ENCODE measurements around the gene NCAM1.

Gene NCAM1

DNA sequence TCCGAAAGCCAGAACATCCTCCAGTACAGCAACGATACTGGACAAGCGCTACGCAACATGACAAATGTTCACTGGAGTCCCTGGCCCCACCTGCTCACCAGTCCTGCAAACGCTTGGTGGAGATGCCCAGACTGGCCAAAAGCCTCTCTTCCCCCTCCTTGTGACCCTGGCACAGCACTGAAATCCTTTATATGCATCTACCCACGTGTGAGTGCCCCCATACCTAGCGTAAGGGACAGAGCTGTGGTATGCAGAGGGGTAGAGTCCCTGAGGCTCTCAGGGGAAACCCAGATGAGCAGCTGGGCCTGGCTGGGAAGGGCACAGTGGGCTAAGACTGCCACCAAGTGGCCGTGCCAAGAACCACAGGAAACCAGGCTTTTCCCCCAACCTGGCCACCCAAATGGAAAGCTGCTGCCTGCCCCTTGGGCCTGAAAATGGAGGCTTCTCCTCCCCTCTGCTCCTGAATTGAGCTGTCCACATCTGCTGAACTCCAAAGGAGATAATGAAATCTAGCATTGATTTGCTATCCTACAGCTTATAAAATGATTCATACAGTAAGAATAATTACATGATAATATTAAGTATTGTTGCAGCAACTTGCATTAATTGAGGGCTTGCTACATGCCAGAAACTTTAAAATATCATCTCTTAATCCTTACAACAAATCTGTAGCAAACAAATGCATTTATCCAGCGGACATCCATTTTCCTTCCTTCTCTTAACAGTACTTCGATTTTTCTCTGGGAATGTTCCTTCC is 328.4 kb downstream of the NCAM1 start:
- H3K4me1 ChIP-seq (ENCODE audit: control insufficient read depth, insufficient read depth, low read depth, low read length): no peaks in the 10 kb centered on the region
- no peak overlapping the region for H3K23ac ChIP-seq (ENCODE audit: low read length in 2 of 2)
- H4K8ac ChIP-seq (ENCODE audit: low read length): no peak overlapping the region
- H2BK15ac ChIP-seq (ENCODE audit: low read depth, poor library complexity, severe bottlenecking): no peak overlapping the region
- H2AK5ac ChIP-seq (ENCODE audit: low read length, severe bottlenecking): no peak overlapping the region
- no peak overlapping the region for H3K9ac ChIP-seq (ENCODE audit: low read length)
- no peak overlapping the region for H3K14ac ChIP-seq (ENCODE audit: low read length in 2 of 2)
- 59% methylated on average over 10 of the region's 10 CpGs for WGBS
- H3K4me2 ChIP-seq (ENCODE audit: low read length, poor library complexity, severe bottlenecking): no peak overlapping the region
- H3K79me1 ChIP-seq (replicated peaks; ENCODE audit: low read length, poor library complexity, severe bottlenecking): no peaks in the 10 kb centered on the region
- no peak overlapping the region for H3K4ac ChIP-seq (ENCODE audit: low read depth in 1 of 2, low read length in 2 of 2)
- H3K36me3 ChIP-seq (ENCODE audit: control insufficient read depth in 1 of 2, insufficient read depth in 2 of 2, low read depth in 1 of 2, low read length in 2 of 2): no peaks in the 10 kb centered on the region
- DNase-seq: peak; percentile 68
- H3K4me3 ChIP-seq (ENCODE audit: insufficient read depth in 1 of 2, low read depth in 1 of 2, low read length in 2 of 2): no peak overlapping the region
- no peak overlapping the region for H2BK5ac ChIP-seq (ENCODE audit: low read depth, low read length, poor library complexity, severe bottlenecking)
- no peak overlapping the region for H2AFZ ChIP-seq (ENCODE audit: low read depth, low read length)
- H3K9me3 ChIP-seq (ENCODE audit: control insufficient read depth, low read length): no peaks in the 10 kb centered on the region
- no peak overlapping the region for H2BK12ac ChIP-seq (ENCODE audit: low read length in 2 of 2)
- no peak overlapping the region for H4K91ac ChIP-seq (ENCODE audit: low read length)
- H2BK120ac ChIP-seq (ENCODE audit: low read depth, low read length): no peak overlapping the region
- H3K18ac ChIP-seq (ENCODE audit: low read depth in 1 of 2, low read length in 2 of 2): no peak overlapping the region
- no peak overlapping the region for H3K27ac ChIP-seq (ENCODE audit: low read length, poor library complexity, severe bottlenecking)
- H3K27me3 ChIP-seq (ENCODE audit: control insufficient read depth in 1 of 2, insufficient read depth in 1 of 2, low read length in 2 of 2): peaks cover 11 to 88% of the 10 kb centered on the region in 2 experiments

DNA sequence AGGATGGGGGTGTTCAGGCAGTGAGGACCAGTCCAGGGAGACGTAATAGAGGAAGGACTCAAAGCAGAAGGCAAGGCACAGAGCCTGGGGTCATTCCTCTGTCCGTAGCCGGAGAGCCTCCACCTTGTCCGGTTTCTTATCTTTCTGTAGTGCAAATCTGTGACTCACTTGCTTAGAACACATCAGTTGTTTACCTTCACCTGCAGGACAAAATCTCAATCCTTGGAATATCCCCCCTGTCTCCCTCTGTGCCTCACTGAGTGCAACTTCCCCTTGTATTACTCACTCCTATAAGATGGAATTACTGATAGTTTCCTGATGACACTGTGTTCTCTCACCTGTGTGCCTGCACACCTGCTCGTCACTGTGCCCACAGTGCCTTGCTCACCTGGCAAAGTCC is 332.7 kb downstream of the NCAM1 start:
- Histone ChIP-seq H3K14ac (ENCODE audit: low read length in 2 of 2) (no peak overlapping the region), H3K4me1 (ENCODE audit: control insufficient read depth, insufficient read depth, low read depth, low read length) (no peaks in the 10 kb centered on the region), H2BK15ac (ENCODE audit: low read depth, poor library complexity, severe bottlenecking) (no peak overlapping the region), H3K9ac (ENCODE audit: low read length) (no peak overlapping the region), H2BK120ac (ENCODE audit: low read depth, low read length) (no peak overlapping the region), H3K36me3 (ENCODE audit: control insufficient read depth in 1 of 2, insufficient read depth in 2 of 2, low read depth in 1 of 2, low read length in 2 of 2) (no peaks in the 10 kb centered on the region), H2BK5ac (ENCODE audit: low read depth, low read length, poor library complexity, severe bottlenecking) (no peak overlapping the region), H3K27me3 (ENCODE audit: control insufficient read depth in 1 of 2, insufficient read depth in 1 of 2, low read length in 2 of 2) (peaks cover 3 to 69% of the 10 kb centered on the region in 2 experiments), H3K4me2 (ENCODE audit: low read length, poor library complexity, severe bottlenecking) (no peak overlapping the region), H3K79me1 (replicated peaks; ENCODE audit: low read length, poor library complexity, severe bottlenecking) (no peaks in the 10 kb centered on the region), H4K8ac (ENCODE audit: low read length) (no peak overlapping the region), H2BK12ac (ENCODE audit: low read length in 2 of 2) (no peak overlapping the region), H3K23ac (ENCODE audit: low read length in 2 of 2) (no peak overlapping the region), H3K4me3 (ENCODE audit: insufficient read depth in 1 of 2, low read depth in 1 of 2, low read length in 2 of 2) (no peak overlapping the region), H2AFZ (ENCODE audit: low read depth, low read length) (no peak overlapping the region), H2AK5ac (ENCODE audit: low read length, severe bottlenecking) (no peak overlapping the region), H3K9me3 (ENCODE audit: control insufficient read depth, low read length) (no peaks in the 10 kb centered on the region), H4K91ac (ENCODE audit: low read length) (no peak overlapping the region), H3K18ac (ENCODE audit: low read depth in 1 of 2, low read length in 2 of 2) (no peak overlapping the region), H3K27ac (ENCODE audit: low read length, poor library complexity, severe bottlenecking) (no peak overlapping the region), H3K4ac (ENCODE audit: low read depth in 1 of 2, low read length in 2 of 2) (no peak overlapping the region)
- 84% methylated on average over 5 of the region's 5 CpGs for WGBS
- DNase-seq: no peak

DNA sequence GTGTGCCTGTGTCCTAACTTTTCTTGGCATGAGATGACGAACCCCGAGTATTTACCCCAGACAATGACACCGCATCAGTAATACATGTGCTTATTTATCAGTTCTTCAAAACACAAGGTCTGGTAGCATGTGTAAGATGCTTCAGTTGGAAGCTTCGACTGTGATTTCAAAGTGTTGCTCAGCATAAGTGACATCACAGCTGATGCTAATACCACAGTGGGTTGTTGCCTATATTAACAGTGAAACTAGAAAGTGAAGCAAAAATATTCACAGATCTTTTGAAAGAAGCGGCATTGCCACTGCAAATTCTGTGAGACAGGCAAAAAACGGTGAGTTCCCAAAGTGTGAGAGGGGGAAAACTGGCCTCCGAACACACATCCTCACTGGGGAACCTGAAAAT is 334.8 kb downstream of the NCAM1 start:
- no peak overlapping the region for H2BK12ac ChIP-seq (ENCODE audit: low read length in 2 of 2)
- no peak overlapping the region for H3K9ac ChIP-seq (ENCODE audit: low read length)
- H3K14ac ChIP-seq (ENCODE audit: low read length in 2 of 2): no peak overlapping the region
- no peak overlapping the region for H2BK15ac ChIP-seq (ENCODE audit: low read depth, poor library complexity, severe bottlenecking)
- no peak overlapping the region for H2AK5ac ChIP-seq (ENCODE audit: low read length, severe bottlenecking)
- peaks cover 3 to 70% of the 10 kb centered on the region in 2 experiments for H3K27me3 ChIP-seq (ENCODE audit: control insufficient read depth in 1 of 2, insufficient read depth in 1 of 2, low read length in 2 of 2)
- no peak overlapping the region for H3K4me2 ChIP-seq (ENCODE audit: low read length, poor library complexity, severe bottlenecking)
- H3K36me3 ChIP-seq (ENCODE audit: control insufficient read depth in 1 of 2, insufficient read depth in 2 of 2, low read depth in 1 of 2, low read length in 2 of 2): no peaks in the 10 kb centered on the region
- 95% methylated on average over 7 of the region's 7 CpGs for WGBS
- H4K91ac ChIP-seq (ENCODE audit: low read length): no peak overlapping the region
- H3K79me1 ChIP-seq (replicated peaks; ENCODE audit: low read length, poor library complexity, severe bottlenecking): no peaks in the 10 kb centered on the region
- H3K4ac ChIP-seq (ENCODE audit: low read depth in 1 of 2, low read length in 2 of 2): no peak overlapping the region
- no peaks in the 10 kb centered on the region for H3K4me1 ChIP-seq (ENCODE audit: control insufficient read depth, insufficient read depth, low read depth, low read length)
- DNase-seq: no peak
- no peak overlapping the region for H2BK5ac ChIP-seq (ENCODE audit: low read depth, low read length, poor library complexity, severe bottlenecking)
- H4K8ac ChIP-seq (ENCODE audit: low read length): no peak overlapping the region
- H3K9me3 ChIP-seq (ENCODE audit: control insufficient read depth, low read length): no peaks in the 10 kb centered on the region
- no peak overlapping the region for H2BK120ac ChIP-seq (ENCODE audit: low read depth, low read length)
- H2AFZ ChIP-seq (ENCODE audit: low read depth, low read length): no peak overlapping the region
- no peak overlapping the region for H3K4me3 ChIP-seq (ENCODE audit: insufficient read depth in 1 of 2, low read depth in 1 of 2, low read length in 2 of 2)
- no peak overlapping the region for H3K18ac ChIP-seq (ENCODE audit: low read depth in 1 of 2, low read length in 2 of 2)
- H3K23ac ChIP-seq (ENCODE audit: low read length in 2 of 2): no peak overlapping the region
- H3K27ac ChIP-seq (ENCODE audit: low read length, poor library complexity, severe bottlenecking): no peak overlapping the region

DNA sequence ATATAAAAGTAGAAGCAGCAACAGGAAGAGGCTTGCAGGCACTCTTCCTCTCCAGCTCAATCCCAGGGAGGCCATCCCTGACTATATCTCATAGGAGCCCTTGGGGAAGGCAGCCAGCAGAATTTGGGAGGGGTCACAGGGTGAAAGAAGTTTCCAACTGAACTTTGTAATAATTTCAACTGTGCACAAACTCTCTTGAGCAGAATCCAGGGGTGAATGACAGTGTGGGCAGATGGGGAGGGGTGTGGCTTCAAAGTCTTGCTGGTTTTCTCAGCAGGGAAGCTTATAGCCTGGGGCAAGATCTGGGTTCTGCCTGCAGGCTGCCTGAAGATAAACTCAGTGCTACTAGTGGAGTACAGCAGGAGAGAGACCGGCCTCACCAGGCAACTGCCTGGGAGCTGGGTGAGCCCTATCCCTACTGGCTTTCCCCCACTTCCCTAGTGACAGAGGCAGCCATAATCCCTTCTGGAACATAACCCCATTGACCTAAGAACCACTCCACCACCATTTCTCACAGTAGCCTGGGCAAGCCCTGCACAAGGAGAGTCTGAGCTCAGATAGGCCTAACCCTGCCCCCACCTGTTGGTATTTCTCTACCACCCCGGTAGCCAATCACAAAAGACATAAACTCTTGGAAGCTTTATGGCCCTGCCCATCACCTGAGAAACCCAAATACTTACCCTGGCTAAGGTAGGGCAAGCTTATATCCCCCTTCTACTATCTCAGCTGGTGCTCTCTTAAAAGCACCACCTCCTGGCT is 335.4 kb downstream of the NCAM1 start:
- Histone ChIP-seq H3K9me3 (ENCODE audit: control insufficient read depth, low read length) (no peaks in the 10 kb centered on the region), H3K4me1 (ENCODE audit: control insufficient read depth, insufficient read depth, low read depth, low read length) (no peaks in the 10 kb centered on the region), H3K14ac (ENCODE audit: low read length in 2 of 2) (peak overlapping the region in 1 of 2 experiments; percentile 36), H2BK12ac (ENCODE audit: low read length in 2 of 2) (no peak overlapping the region), H4K91ac (ENCODE audit: low read length) (no peak overlapping the region), H3K23ac (ENCODE audit: low read length in 2 of 2) (peak overlapping the region in 1 of 2 experiments; percentile 47), H3K27ac (ENCODE audit: low read length, poor library complexity, severe bottlenecking) (no peak overlapping the region), H4K8ac (ENCODE audit: low read length) (no peak overlapping the region), H2BK120ac (ENCODE audit: low read depth, low read length) (no peak overlapping the region), H2BK5ac (ENCODE audit: low read depth, low read length, poor library complexity, severe bottlenecking) (no peak overlapping the region), H3K4me3 (ENCODE audit: insufficient read depth in 1 of 2, low read depth in 1 of 2, low read length in 2 of 2) (no peak overlapping the region), H2AK5ac (ENCODE audit: low read length, severe bottlenecking) (no peak overlapping the region), H3K36me3 (ENCODE audit: control insufficient read depth in 1 of 2, insufficient read depth in 2 of 2, low read depth in 1 of 2, low read length in 2 of 2) (no peaks in the 10 kb centered on the region), H3K4ac (ENCODE audit: low read depth in 1 of 2, low read length in 2 of 2) (no peak overlapping the region), H2AFZ (ENCODE audit: low read depth, low read length) (no peak overlapping the region), H3K4me2 (ENCODE audit: low read length, poor library complexity, severe bottlenecking) (no peak overlapping the region), H3K9ac (ENCODE audit: low read length) (no peak overlapping the region), H3K79me1 (replicated peaks; ENCODE audit: low read length, poor library complexity, severe bottlenecking) (no peaks in the 10 kb centered on the region), H2BK15ac (ENCODE audit: low read depth, poor library complexity, severe bottlenecking) (no peak overlapping the region), H3K18ac (ENCODE audit: low read depth in 1 of 2, low read length in 2 of 2) (no peak overlapping the region), H3K27me3 (ENCODE audit: control insufficient read depth in 1 of 2, insufficient read depth in 1 of 2, low read length in 2 of 2) (peaks cover 0 to 63% of the 10 kb centered on the region in 2 experiments)
- no peak for DNase-seq
- WGBS: 79% methylated on average over 2 of the region's 2 CpGs

Data from mesenchymal stem cell (in vitro differentiated cells and primary cell).